HUES6 (cell line): Measurements from ENCODE around the gene PCDHGB2.
A peak's percentile ranks its signal among the peaks of the same experiment; 100 is the strongest.
"Not testable (repeated sequence)": the region's sequence is repeated elsewhere in the genome, so short reads cannot be mapped to it uniquely, and the experiment has no call there.

ENCODE experiments used
- H3K27ac ChIP-seq: 2 replicates; pipeline ENCODE4 v1.7.0; 2013; ENCODE audit warnings: low read depth, mild to moderate bottlenecking, low read length, inconsistent platforms
- H3K27me3 ChIP-seq: 2 replicates; pipeline ENCODE4 v1.6.1; 2013; ENCODE audit warnings: low read length; ENCODE audit not compliant: control insufficient read depth, insufficient read depth
- H3K36me3 ChIP-seq: 2 replicates; pipeline ENCODE4 v1.6.1; 2013; ENCODE audit warnings: low read length; ENCODE audit not compliant: control insufficient read depth, insufficient read depth
- H3K4me1 ChIP-seq: 2 replicates; pipeline ENCODE4 v1.6.1; 2013; ENCODE audit warnings: low read length; ENCODE audit not compliant: control insufficient read depth, insufficient read depth
- H3K4me3 ChIP-seq: 2 replicates; pipeline ENCODE4 v1.5.1; 2013; ENCODE audit warnings: low read depth, low read length
- H3K9ac ChIP-seq: one replicate; pipeline ENCODE4 v1.6.1; 2013; ENCODE audit warnings: mild to moderate bottlenecking, low read length
- H3K9me3 ChIP-seq: 2 replicates; pipeline ENCODE4 v1.6.1; 2013; ENCODE audit warnings: low read depth, low read length; ENCODE audit not compliant: control insufficient read depth, insufficient read depth

Gene PCDHGB2

GRCh38 chr5:141332571-141332970 lies 27.2 kb upstream of the PCDHGB2 start:
- H3K36me3 ChIP-seq, H3K4me3 ChIP-seq, H3K4me1 ChIP-seq, H3K27me3 ChIP-seq, H3K9ac ChIP-seq, H3K27ac ChIP-seq: not testable (repeated sequence)
- peaks cover 33% of the 10 kb centered on the region for H3K9me3 ChIP-seq

DNA sequence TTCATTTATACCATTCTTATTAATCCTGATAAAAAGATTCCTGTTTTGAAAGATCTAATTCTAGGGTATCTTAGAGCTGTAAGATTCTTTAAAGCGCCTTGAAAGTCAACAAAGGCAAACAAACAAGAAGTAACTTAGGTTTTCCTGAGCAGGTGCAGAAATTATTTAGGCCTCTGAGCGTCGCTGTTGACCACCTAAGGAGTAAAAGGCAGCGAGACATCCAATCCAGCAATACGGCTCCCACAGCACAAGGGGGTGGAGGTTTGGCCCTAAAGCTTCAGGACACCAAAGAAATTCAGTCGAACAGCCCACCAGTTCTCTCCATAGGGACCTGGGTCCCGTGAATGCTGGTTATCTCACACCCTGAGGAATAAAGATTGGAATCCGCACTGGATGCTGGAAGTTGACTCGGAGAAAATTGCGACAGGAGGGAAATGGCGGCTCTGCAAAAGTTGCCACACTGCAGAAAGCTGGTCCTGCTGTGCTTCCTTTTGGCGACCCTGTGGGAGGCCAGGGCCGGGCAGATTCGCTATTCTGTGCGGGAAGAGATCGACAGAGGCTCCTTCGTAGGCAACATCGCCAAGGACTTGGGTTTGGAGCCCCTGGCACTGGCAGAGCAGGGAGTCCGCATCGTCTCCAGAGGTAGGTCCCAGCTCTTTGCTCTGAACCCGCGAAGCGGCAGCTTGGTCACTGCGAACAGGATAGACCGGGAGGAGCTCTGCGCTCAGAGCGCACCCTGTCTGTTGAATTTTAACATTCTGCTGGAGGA lies 21.1 kb upstream of the PCDHGB2 start, which contains the start of gene PCDHGA2:
Gene PCDHGA2 (plus strand): TSS at position 223 of the 769 bp plus-strand sequence.
- no peak within 1 kb of the TSS for H3K27ac ChIP-seq
- peaks cover 34% of the 10 kb centered on the region for H3K9me3 ChIP-seq
- no peaks in the 10 kb centered on the region for H3K36me3 ChIP-seq
- no peak within 1 kb of the TSS for H3K9ac ChIP-seq
- 0 out of 2 replicates have a peak within 1 kb of the TSS, but pooled peaks have one; percentile 25 for H3K4me3 ChIP-seq
- H3K4me1 ChIP-seq, result no peaks in the 10 kb centered on the region
- H3K27me3 ChIP-seq, result no peaks in the 10 kb centered on the region

DNA sequence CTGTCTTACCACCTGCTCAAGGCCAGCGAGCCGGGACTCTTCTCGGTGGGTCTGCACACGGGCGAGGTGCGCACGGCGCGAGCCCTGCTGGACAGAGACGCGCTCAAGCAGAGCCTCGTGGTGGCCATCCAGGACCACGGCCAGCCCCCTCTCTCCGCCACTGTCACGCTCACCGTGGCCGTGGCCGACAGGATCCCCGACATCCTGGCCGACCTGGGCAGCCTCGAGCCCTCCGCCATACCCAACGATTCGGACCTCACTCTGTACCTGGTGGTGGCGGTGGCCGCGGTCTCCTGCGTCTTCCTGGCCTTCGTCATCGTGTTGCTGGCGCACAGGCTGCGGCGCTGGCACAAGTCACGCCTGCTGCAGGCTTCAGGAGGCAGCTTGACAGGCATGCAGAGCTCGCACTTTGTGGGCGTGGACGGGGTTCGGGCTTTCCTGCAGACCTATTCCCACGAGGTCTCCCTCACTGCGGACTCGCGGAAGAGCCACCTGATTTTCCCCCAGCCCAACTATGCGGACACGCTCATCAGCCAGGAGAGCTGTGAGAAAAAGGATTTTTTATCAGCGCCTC lies 18.9 kb upstream of the PCDHGB2 start:
- H3K36me3 ChIP-seq, H3K9ac ChIP-seq, H3K27me3 ChIP-seq, H3K27ac ChIP-seq, H3K4me3 ChIP-seq, H3K4me1 ChIP-seq: not testable (repeated sequence)
- H3K9me3 ChIP-seq, result peaks cover 49% of the 10 kb centered on the region

- Histone ChIP-seq H3K9ac (no peak overlapping the region), H3K27ac (no peak overlapping the region), H3K9me3 (peaks cover 49% of the 10 kb centered on the region), H3K4me1 (no peaks in the 10 kb centered on the region), H3K27me3 (no peaks in the 10 kb centered on the region), H3K4me3 (no peak overlapping the region), H3K36me3 (no peaks in the 10 kb centered on the region)
Measured at GRCh38 chr5:141342773-141343172, 17.0 kb upstream of the PCDHGB2 start.

DNA sequence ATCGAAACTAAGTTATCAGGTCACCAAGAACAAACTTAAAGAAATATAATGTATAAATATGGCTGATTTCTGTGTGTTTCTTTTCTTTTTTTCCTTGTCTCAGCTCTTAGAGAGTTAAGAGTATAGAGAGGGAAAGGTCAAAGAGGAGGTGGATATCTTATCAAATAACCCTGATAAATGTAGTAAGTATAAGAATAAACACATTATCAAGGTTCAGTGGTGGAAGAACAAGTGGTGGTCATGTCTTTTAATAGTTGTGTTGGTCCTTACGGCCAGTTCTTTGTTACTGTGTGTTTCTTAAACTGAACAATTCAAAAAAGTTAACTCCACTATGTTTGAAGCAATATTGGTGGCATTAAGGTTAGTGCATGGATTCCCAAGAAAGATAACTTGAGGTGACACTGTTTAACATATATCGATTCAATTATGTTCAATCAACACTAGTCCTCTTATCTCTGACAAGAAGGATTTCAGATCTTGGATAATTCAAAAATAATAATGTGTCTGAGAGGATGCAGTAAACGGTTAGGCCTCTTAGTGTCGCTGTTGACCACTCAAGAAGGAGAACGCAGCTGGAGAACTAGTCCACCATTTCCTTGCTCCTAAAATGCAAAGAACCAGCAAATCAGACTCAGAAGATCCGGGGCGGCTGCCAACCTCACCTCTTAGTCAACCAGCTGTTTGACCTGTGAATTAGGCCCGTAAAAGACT lies 16.4 kb upstream of the PCDHGB2 start, which contains the start of gene PCDHGA3:
Gene PCDHGA3 (plus strand): TSS at position 588 of the 711 bp plus-strand sequence. CDS start 205 bp downstream, outside the sequence.
- Histone ChIP-seq H3K27ac (no peak within 1 kb of the TSS), H3K4me3 (peak within 1 kb of the TSS; percentile 46; the same call in 1 of the 2 replicates), H3K4me1 (no peaks in the 10 kb centered on the region), H3K36me3 (no peaks in the 10 kb centered on the region), H3K9ac (no peak within 1 kb of the TSS), H3K27me3 (no peaks in the 10 kb centered on the region), H3K9me3 (peaks cover 45% of the 10 kb centered on the region)

DNA sequence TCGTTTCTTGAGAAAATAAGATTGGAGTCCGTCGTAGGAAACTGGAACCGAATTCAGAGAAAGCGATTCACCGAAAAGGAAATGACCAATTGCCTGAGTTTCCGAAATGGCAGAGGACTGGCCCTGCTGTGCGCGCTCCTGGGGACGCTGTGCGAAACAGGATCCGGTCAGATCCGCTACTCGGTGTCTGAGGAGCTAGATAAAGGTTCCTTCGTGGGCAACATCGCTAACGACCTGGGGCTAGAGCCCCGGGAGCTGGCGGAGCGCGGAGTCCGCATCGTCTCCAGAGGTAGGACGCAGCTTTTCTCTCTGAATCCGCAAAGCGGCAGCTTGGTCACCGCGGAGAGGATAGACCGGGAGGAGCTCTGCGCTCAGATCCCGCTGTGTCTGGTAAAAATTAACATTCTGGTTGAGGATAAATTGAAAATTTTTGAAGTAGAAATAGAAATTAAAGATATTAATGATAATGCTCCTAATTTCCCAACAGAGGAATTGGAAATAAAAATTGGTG lies 15.8 kb upstream of the PCDHGB2 start:
- H3K9me3 ChIP-seq, result peaks cover 41% of the 10 kb centered on the region
- no peaks in the 10 kb centered on the region for H3K4me1 ChIP-seq
- no peaks in the 10 kb centered on the region for H3K36me3 ChIP-seq
- no peak overlapping the region for H3K27ac ChIP-seq
- no peak overlapping the region for H3K9ac ChIP-seq
- H3K27me3 ChIP-seq, result no peaks in the 10 kb centered on the region
- peak overlapping the region; percentile 46; the same call in 1 of the 2 replicates for H3K4me3 ChIP-seq

DNA sequence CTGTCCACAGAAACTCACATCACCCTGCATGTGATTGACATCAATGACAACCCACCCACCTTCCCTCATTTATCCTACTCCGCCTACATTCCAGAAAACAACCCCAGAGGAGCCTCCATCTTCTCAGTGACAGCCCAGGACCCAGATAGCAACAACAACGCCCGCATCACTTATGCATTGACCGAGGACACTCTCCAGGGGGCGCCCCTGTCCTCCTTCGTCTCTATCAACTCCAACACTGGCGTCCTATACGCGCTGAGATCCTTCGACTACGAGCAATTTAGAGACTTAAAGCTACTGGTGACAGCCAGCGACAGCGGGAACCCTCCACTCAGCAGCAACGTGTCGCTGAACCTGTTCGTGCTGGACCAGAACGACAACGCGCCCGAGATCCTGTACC lies 14.5 kb upstream of the PCDHGB2 start:
- no peak overlapping the region for H3K27ac ChIP-seq
- no peaks in the 10 kb centered on the region for H3K4me1 ChIP-seq
- H3K4me3 ChIP-seq, result no peak overlapping the region
- no peaks in the 10 kb centered on the region for H3K27me3 ChIP-seq
- H3K9me3 ChIP-seq, result peaks cover 31% of the 10 kb centered on the region
- no peaks in the 10 kb centered on the region for H3K36me3 ChIP-seq
- H3K9ac ChIP-seq, result no peak overlapping the region

DNA sequence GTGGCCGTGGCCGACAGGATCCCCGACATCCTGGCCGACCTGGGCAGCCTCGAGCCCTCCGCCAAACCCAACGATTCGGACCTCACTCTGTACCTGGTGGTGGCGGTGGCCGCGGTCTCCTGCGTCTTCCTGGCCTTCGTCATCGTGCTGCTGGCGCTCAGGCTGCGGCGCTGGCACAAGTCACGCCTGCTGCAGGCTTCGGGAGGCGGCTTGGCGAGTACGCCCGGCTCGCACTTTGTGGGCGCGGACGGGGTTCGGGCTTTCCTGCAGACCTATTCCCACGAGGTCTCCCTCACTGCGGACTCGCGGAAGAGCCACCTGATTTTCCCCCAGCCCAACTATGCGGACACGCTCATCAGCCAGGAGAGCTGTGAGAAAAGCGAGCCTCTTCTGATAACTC lies 13.8 kb upstream of the PCDHGB2 start:
- H3K36me3 ChIP-seq, H3K9ac ChIP-seq, H3K27ac ChIP-seq, H3K4me1 ChIP-seq, H3K27me3 ChIP-seq, H3K4me3 ChIP-seq: not testable (repeated sequence)
- H3K9me3 ChIP-seq, result peaks cover 33% of the 10 kb centered on the region

DNA sequence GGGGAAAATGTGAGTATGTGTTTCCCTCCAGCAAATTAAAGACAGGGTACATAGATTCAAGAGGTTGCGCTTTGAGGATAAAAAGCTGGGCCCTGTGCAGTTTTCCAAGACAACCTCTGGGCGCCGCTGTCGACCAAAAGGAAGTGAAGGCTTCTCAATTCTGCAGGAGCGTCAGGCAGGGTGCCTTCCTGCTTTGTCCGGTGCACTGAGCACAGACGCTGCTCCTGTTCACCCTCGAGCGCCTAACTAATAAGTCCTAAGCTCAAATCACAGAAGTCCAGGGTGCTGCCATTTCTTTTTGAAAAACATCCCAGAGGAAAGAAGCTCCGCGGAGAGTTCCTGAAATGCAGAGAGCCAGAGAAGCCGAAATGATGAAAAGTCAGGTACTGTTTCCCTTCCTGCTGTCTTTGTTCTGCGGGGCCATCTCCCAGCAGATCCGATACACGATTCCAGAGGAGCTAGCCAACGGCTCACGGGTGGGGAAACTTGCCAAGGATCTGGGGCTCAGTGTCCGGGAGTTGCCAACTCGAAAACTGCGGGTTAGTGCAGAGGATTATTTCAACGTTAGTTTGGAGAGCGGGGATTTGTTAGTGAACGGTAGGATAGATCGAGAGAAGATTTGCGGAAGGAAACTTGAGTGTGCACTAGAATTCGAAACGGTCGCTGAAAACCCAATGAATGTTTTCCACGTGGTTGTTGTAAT lies 9.7 kb upstream of the PCDHGB2 start, which contains the start of gene PCDHGB1:
Gene PCDHGB1 (plus strand): TSS at position 183 of the 703 bp plus-strand sequence. CDS start 162 bp downstream, at position 345.
- Histone ChIP-seq H3K27ac (no peak within 1 kb of the TSS), H3K4me1 (no peaks in the 10 kb centered on the region), H3K9me3 (peaks cover 32% of the 10 kb centered on the region), H3K4me3 (peak within 1 kb of the TSS; percentile 47), H3K9ac (no peak within 1 kb of the TSS), H3K27me3 (no peaks in the 10 kb centered on the region), H3K36me3 (no peaks in the 10 kb centered on the region)

DNA sequence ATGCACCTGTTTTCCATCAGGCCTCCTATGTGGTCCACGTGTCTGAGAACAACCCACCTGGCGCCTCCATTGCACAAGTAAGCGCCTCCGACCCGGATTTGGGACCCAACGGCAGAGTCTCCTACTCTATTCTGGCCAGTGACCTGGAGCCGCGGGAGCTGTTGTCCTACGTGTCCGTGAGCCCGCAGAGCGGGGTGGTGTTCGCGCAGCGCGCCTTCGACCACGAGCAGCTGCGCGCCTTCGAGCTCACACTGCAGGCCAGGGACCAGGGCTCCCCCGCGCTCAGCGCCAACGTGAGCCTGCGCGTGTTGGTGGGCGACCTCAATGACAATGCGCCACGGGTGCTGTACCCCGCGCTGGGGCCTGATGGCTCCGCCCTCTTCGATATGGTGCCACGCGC lies 8.2 kb upstream of the PCDHGB2 start:
- no peaks in the 10 kb centered on the region for H3K27me3 ChIP-seq
- no peaks in the 10 kb centered on the region for H3K36me3 ChIP-seq

More for the DNA sequence above, 8.2 kb upstream of the PCDHGB2 start:
- H3K9me3 ChIP-seq, result peaks cover 41% of the 10 kb centered on the region
- H3K9ac ChIP-seq, result no peak overlapping the region
- no peak overlapping the region for H3K27ac ChIP-seq
- H3K4me1 ChIP-seq, result no peaks in the 10 kb centered on the region
- no peak overlapping the region for H3K4me3 ChIP-seq
